Mononuclear cell (primary cell): ENCODE data around the gene NRG2. TPM values are rescaled to one million over a fixed set of nuclear protein-coding genes. Genes with fewer than 3 reads are reported as not detected.

Experiments
- H3K27me3 ChIP-seq: 2 replicates; pipeline ENCODE4 v1.6.0; 2011; ENCODE audit warnings: low read length, control low read depth; ENCODE audit not compliant: insufficient read depth
- H3K4me1 ChIP-seq: 2 replicates; pipeline ENCODE4 v1.5.1; 2011; ENCODE audit warnings: mild to moderate bottlenecking, low read length, control low read depth; ENCODE audit not compliant: insufficient read depth
- H3K4me3 ChIP-seq: 2 replicates; pipeline ENCODE4 v1.5.1; 2011; ENCODE audit warnings: mild to moderate bottlenecking, low read length, moderate library complexity
- H3K9me3 ChIP-seq: 2 replicates; pipeline ENCODE4 v1.5.1; 2011; ENCODE audit warnings: low read depth, mild to moderate bottlenecking, control low read depth, low read length
- total RNA-seq: library from RNA; depleted of rRNA; stranded (reverse); fragments of >200 nt; gene quantifications from one replicate; pipeline ENCODE4 v1.2.3, GENCODE V29; 2012

NRG2 gene
- total RNA-seq, 1 donor, result 0.10 TPM

DNA sequence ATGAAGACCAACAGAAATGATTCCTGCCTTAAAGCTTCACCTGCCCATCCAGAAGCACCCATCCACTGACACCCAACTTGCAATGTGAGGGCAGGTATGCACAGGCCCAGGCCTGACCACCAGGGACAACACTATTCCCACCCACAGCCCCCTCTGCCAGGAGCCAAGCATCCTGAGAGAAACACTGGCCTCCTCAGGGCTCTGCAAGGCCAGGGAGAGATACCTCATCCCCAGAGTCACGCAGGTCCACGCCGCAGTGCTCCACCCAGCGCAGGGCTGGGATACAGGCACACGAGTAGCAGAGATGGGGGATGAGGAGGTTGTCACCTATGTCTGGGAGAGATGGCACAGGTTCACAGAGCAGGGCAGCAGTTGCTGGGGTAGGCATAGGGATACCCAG lies 148.1 kb downstream of the NRG2 start:
- peaks cover 3% of the 10 kb centered on the region for H3K27me3 ChIP-seq
- H3K4me3 ChIP-seq, result no peak overlapping the region
- no peaks in the 10 kb centered on the region for H3K4me1 ChIP-seq
- no peaks in the 10 kb centered on the region for H3K9me3 ChIP-seq

DNA sequence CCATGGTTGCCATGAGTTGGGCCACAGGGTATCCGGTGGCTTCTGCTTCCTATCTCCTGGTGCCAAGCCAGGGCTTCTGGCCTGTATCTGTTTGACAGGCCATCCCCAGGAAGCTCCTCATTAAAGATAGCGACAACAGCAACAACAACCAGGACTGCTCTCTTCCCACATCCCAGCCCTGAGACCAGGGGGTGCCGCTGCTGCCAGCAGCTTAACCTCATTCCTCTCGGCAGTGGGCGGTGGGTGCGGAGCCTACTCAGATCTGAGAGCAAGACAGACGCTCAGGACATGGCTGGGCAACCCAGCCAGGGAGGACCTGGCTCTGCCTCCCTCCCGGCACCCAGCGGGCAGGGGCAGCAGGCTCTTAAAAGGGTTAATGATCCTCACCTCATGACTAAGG lies 149.2 kb downstream of the NRG2 start:
- Histone ChIP-seq H3K27me3 (peaks cover 3% of the 10 kb centered on the region), H3K9me3 (no peaks in the 10 kb centered on the region), H3K4me3 (no peak overlapping the region), H3K4me1 (no peaks in the 10 kb centered on the region)

DNA sequence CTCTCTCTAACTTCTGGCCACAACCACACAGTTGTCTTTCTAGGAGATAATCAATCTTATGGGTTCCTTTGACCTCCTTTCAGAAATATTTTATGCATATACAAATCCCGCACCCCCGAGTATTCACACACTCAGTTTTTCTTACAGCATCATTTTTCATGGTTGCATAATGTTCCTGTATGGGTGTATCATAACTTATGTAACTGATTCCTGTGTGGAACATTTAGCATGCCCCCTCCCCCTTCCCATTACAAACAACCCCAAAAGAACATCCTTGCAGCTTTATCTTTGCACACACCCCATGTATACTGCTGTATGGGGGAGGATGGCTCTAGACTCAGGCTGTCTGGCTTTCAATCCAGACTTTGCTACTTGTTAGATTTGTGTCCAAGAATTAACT lies 153.7 kb downstream of the NRG2 start:
- Histone ChIP-seq H3K4me1 (no peaks in the 10 kb centered on the region), H3K9me3 (no peaks in the 10 kb centered on the region), H3K4me3 (no peak overlapping the region), H3K27me3 (peaks cover 3% of the 10 kb centered on the region)

DNA sequence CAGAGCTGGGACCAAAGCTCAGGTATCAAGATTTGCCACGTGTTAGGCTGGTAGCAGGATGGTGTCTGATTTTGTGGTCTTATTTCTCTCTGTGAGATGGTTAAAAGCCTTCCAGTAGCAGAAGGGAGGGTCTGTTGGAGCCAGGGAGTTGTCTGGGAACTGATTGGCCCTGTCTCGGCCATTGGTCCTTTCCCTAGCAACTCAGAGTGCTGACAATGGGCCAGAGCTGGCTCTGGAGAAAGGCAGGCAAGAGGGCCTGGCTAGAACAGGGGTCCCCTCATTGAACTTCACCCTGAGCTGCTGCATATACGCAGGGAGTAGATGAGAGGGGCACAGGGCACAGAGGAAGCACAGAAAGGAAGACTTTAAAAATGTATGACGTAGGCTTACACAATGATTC lies 154.7 kb downstream of the NRG2 start:
- no peaks in the 10 kb centered on the region for H3K9me3 ChIP-seq
- H3K4me3 ChIP-seq, result no peak overlapping the region
- peaks cover 3% of the 10 kb centered on the region for H3K27me3 ChIP-seq
- H3K4me1 ChIP-seq, result no peaks in the 10 kb centered on the region

DNA sequence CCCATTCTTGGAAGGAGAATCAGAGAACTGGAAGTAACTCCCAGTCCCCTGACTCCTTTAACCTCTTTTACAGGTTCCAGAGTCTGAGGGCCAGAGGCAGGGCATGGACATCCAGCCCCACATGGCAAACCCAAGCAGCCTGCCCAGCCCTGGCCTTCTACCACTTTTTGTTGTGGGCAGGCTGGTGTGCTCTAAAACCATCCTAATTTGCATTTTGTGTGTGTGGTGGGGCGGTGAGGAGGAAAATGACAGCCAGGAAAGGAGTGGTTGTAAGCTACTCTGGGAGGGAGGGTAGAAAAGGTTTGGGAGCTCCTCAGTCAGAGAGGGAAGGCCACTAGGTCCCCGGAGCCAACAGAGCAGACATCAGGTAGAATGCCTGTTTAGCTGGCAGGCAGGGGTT lies 156.9 kb downstream of the NRG2 start:
- peaks cover 3% of the 10 kb centered on the region for H3K27me3 ChIP-seq
- H3K9me3 ChIP-seq, result no peaks in the 10 kb centered on the region

DNA sequence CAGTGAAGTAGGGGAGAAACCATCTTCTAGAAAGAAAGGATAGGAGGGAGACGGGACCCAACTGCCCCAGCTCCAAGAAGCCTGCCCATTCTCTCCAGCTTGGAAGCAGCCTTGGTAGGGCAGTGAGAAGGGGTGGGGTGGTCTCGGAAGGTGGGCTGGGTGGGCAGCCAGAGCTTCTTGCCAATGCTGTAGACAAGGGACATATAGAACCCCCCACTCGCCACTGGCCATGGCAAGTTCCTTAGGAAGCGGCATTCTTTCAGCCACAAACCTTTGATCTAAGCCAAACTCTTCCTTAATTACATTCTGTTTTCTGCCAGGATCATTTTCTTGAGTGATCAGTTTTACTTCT lies 157.3 kb downstream of the NRG2 start:
- Histone ChIP-seq H3K9me3 (no peaks in the 10 kb centered on the region), H3K4me1 (no peaks in the 10 kb centered on the region), H3K4me3 (no peak overlapping the region), H3K27me3 (peaks cover 3% of the 10 kb centered on the region)

More for the DNA sequence above, 156.9 kb downstream of the NRG2 start:
- Histone ChIP-seq H3K4me1 (no peaks in the 10 kb centered on the region), H3K4me3 (no peak overlapping the region)

DNA sequence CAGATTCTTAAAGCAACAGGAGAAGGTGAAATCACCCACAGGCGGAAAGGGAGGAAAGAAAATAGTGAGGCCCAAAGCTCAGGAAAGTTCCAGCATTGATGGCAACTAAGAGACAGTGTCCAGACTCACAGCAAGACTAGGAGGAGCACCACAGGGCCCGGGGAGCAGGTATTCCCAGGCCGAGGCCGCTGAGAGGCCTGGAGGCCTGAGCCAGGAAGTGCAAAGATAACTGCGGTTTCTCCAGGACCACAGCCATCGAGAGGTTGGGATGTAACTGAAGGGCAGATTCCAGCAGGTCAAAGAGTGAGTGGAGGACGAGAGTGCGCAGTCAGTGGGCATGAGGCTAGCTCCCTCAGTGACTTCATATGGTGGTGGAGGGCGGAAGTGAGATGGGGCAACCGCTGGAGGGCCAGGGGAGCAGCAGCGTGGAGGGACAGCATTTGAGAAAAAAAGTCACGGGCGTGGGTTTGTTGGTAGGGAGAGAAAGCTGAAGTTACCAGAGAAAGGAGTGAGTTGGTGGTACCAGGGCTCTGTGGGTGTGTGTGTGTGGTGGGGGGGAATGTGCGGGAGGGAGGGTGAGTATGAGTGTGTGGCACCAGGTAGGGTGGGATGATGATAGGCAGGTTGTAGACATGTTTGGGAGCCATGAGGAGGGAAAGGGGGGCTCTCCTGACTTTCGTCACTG lies 157.8 kb downstream of the NRG2 start:
- Histone ChIP-seq H3K9me3 (no peaks in the 10 kb centered on the region), H3K4me3 (no peak overlapping the region), H3K27me3 (peaks cover 2% of the 10 kb centered on the region), H3K4me1 (no peaks in the 10 kb centered on the region)

DNA sequence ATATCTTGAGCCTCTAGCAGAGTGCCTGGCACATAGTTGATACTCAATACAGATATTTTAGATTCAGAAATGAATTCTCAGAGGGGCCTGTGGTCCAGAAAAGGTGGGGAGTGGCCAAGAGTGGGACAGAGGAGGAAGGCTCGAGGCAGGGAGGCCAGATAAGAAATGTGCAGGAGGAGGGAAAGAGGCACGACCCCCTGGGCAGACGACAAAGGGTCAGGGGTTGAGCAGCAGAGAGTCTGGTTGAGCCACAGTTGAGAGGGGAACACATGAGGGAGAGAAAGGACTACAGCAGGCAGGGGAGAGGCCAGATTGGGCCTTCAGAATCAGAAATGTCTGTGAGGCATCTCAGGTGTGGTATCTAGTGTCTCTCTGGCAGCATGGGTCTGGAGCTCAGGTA lies 158.4 kb downstream of the NRG2 start:
- H3K9me3 ChIP-seq, result no peaks in the 10 kb centered on the region
- no peaks in the 10 kb centered on the region for H3K27me3 ChIP-seq
- no peak overlapping the region for H3K4me3 ChIP-seq
- H3K4me1 ChIP-seq, result no peaks in the 10 kb centered on the region

DNA sequence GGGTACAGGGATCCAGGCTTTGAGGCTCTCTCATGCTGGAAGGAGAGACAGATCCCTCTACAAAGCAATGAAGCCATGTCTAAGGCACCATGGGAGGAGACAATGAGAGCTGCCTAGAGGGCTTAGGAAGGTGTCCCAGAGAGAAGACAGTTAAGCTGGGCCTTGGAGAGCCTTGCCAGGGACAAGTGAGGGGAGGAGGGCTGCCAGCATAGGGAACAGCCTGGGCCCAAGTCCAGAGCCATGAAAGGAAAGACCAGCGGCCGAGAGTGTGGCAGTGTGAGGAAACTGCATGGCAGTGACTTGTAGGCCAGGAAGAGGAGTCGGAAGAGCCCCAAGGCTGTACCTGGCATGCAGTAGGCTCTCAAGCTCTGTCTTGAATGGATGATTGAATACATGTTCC lies 159.0 kb downstream of the NRG2 start:
- Histone ChIP-seq H3K4me1 (no peaks in the 10 kb centered on the region), H3K27me3 (no peaks in the 10 kb centered on the region), H3K4me3 (no peak overlapping the region), H3K9me3 (no peaks in the 10 kb centered on the region)

DNA sequence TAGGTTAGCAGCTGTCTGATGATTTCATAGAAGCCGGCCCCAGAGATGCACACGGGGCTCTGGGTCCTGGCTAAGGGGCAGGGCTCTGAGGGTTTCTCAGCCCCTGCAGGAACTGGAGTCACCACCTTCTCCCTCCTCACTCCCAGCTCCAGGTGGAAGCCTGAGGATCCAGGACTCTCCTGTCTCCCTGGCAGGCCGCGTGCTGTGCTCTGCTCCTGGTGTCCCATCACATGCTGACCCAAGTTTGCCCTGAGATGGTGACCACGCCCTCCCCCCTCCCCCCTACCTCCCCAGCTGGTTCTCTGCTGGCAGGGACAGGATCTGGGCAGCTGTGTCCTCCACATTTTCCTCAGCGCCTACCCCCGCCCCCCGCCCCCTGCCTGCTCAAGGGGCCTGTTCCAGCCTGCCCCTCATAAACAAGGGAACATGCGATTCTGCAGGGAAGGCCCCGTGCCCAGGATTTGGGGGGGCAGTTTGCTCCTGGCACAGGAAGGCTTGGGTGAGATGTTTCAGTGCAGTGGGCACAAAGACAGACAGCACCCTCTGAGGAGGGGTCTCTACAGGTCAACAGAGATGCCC lies 160.0 kb downstream of the NRG2 start:
- no peak overlapping the region for H3K4me3 ChIP-seq
- no peaks in the 10 kb centered on the region for H3K27me3 ChIP-seq
- no peaks in the 10 kb centered on the region for H3K9me3 ChIP-seq
- no peaks in the 10 kb centered on the region for H3K4me1 ChIP-seq

DNA sequence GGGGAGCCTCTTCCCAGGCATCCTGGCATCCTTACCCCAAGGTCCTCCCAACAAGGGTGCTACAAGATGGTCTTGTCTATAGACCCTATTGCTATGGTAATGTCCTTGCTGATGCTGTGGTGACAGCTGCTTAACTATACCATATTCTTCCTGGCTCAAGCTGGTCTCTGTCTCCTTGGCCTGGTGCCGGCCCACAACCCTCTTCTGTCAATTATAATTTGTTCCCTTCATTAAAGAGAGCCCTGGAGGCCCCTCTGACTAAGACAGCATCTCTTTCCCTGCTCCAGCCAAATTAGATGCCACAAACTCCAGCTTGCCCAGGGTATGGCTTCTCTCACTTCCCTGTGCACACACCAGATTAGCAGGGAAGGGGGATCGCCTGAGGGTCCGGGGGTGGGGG lies 160.8 kb downstream of the NRG2 start:
- Histone ChIP-seq H3K4me1 (no peaks in the 10 kb centered on the region), H3K4me3 (no peak overlapping the region), H3K27me3 (no peaks in the 10 kb centered on the region), H3K9me3 (no peaks in the 10 kb centered on the region)

DNA sequence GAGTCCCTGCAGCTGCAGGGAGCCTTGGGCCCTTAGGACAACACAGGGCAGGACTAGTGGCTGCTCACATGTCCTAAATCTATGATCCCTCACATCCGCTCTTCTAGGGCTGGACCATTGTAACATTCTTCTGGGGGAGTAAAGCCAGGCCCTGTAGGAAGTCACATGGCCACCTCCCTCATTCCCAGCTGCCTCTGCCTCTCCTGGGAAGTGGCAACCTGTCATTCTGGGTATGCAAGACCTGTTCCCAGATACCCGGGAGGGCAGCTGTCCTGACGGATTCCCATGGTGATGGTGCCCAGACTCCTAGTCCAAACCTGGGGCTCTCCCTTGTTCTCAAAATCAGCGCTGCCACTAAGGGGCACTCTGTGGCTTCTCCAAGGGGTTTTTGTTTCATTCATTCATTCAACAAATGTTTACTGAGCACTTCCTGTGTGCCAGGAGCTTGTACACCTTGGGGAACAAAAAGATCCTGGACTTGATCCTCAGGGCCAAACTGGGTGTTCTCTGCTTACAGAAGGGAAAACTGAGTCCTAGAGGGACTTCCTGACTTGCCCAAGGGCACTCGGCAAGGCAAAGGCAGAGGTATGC lies 161.9 kb downstream of the NRG2 start:
- no peaks in the 10 kb centered on the region for H3K4me1 ChIP-seq
- H3K9me3 ChIP-seq, result no peaks in the 10 kb centered on the region
- H3K27me3 ChIP-seq, result no peaks in the 10 kb centered on the region
- H3K4me3 ChIP-seq, result no peak overlapping the region

DNA sequence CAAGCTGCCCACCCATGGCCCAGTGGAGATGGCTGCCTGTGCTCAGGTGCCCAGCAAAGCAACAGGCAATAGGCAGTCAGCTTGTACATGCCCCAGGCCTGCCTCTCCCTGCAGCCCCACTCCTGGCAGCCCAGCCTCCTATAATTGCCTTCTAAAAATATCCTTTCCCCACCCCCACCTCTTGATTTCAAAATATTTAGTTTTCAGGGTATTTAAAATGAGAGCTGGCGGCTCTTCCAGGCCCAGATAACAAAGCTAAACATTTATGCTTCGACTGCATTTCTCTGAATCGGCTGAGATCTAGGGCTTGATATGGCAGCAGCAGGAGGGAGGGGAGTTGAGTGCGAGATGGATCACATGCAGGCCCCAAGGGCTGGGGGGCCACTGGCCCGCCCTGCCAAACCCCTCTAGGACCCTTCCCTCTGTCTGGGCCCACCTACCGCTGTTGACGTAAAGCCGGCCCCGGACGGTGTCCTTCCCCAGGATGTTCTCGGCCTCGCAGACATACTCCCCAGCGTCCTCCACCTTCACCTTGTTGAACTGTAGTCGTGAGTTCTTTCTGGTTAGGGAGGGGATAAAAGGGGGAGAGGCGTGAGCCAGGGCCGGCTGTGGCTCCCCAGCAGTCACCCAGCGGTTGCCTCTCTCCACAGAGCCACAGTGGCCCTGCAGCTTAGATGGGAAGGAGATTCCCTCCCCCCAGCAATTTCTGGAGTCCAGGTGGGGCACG lies 162.5 kb downstream of the NRG2 start:
- Histone ChIP-seq H3K9me3 (no peaks in the 10 kb centered on the region), H3K4me3 (no peak overlapping the region), H3K27me3 (no peaks in the 10 kb centered on the region), H3K4me1 (no peaks in the 10 kb centered on the region)

DNA sequence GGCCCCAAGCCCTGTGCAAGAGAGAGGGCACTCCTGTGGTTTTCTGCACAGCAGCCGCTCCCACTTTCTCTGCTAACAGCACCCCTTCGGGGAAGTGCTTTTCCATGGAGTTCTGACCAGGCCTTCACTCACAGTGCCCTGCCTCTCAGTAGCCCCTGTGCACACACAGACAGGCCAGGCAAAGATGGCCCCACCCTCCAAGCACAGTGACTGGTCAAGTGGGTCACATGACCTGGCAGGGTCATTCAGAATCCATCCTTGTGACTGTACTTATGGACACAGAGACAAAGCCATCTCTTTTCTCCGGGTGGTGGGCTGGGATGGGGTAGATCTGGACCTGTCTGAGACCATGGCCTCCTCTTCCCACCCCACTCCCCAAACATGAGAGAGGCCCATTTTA lies 165.0 kb downstream of the NRG2 start:
- Histone ChIP-seq H3K4me1 (no peaks in the 10 kb centered on the region), H3K4me3 (no peak overlapping the region), H3K27me3 (no peaks in the 10 kb centered on the region), H3K9me3 (no peaks in the 10 kb centered on the region)

DNA sequence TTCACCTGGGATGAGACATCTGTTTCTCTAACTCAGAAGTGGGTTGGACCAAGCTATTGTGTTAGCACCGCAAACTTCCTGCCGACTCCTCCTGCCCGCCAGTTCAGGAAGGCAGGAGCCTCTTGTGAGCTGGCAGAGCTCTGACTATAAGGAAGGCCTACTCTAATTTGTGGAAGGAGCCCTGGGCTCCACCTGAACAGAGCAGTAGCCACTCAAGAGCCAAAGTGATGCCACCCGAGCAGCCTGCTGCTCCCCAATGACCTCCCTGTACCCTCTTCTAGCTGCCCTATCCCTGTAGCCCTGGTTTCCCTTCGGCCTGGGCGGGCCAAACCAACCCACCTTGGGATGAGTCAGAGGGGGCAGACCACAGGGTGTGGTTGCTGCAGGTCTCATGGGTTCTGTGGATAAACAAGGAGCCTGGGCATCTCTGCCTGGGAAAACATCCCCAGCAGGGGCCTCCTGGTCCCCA lies 165.9 kb downstream of the NRG2 start:
- no peaks in the 10 kb centered on the region for H3K4me1 ChIP-seq
- H3K9me3 ChIP-seq, result no peaks in the 10 kb centered on the region
- H3K4me3 ChIP-seq, result no peak overlapping the region
- no peaks in the 10 kb centered on the region for H3K27me3 ChIP-seq
